RCC 7860 (cell line): ENCODE measurements around the gene NHP2.
"Not testable (repeated sequence)": the region's sequence is repeated elsewhere in the genome, so short reads cannot be mapped to it uniquely, and the experiment has no call there.

Source experiments
- DNase-seq: peaks from one replicate; pipeline ENCODE4 v3.0.0-alpha.2; 2015; ENCODE audit warnings: low spot score
- FAIRE-seq: peaks from 2 replicates; lab custom pipeline; 2012; peaks lifted over from hg19 to GRCh38; lab: Jason Lieb, UNC

The NHP2 gene

GRCh38 chr5:178131446-178131996 lies 22.2 kb downstream of the NHP2 start:
- DNase-seq (no peak), FAIRE-seq (no peak)

GRCh38 chr5:178130576-178131445 lies 22.9 kb downstream of the NHP2 start, which contains the start of gene RMND5B:
Gene RMND5B, plus strand, starts transcription at chr5:178131014. Its CDS starts 7,106 bp downstream, at chr5:178138120.
- FAIRE-seq (no peak), DNase-seq (peak; percentile 60)

GRCh38 chr5:178130234-178130575 lies 23.5 kb downstream of the NHP2 start:
- FAIRE-seq, DNase-seq: not testable (repeated sequence)

- DNase-seq (no peak), FAIRE-seq (no peak)
These were observed 24.4 kb downstream of the NHP2 start for GRCh38 chr5:178129296-178129695.

GRCh38 chr5:178127300-178128009 lies 26.2 kb downstream of the NHP2 start:
- FAIRE-seq, DNase-seq: not testable (repeated sequence)

GRCh38 chr5:178126556-178126955 lies 27.1 kb downstream of the NHP2 start:
- FAIRE-seq (no peak), DNase-seq (no peak)

GRCh38 chr5:178125253-178125906 lies 28.3 kb downstream of the NHP2 start:
- DNase-seq (no peak), FAIRE-seq (no peak)

GRCh38 chr5:178123966-178124925 lies 29.4 kb downstream of the NHP2 start:
- no peak for FAIRE-seq

GRCh38 chr5:178123094-178123965 lies 30.4 kb downstream of the NHP2 start:
- DNase-seq (no peak), FAIRE-seq (no peak)

More at GRCh38 chr5:178123966-178124925, 29.4 kb downstream of the NHP2 start:
- DNase-seq = no peak

GRCh38 chr5:178122346-178122745 lies 31.3 kb downstream of the NHP2 start:
- no peak for FAIRE-seq

GRCh38 chr5:178121391-178122276 lies 32.1 kb downstream of the NHP2 start:
- FAIRE-seq (no peak), DNase-seq (no peak)

More at GRCh38 chr5:178122346-178122745, 31.3 kb downstream of the NHP2 start:
- no peak for DNase-seq

- peak; percentile 42 for DNase-seq
- no peak for FAIRE-seq
These were observed 32.9 kb downstream of the NHP2 start for GRCh38 chr5:178120607-178121357.

GRCh38 chr5:178119915-178120606 lies 33.6 kb downstream of the NHP2 start:
- no peak for FAIRE-seq
- no peak for DNase-seq

- no peak for DNase-seq
These were observed 35.6 kb downstream of the NHP2 start for GRCh38 chr5:178117923-178118701.

GRCh38 chr5:178116143-178116885 lies 37.4 kb downstream of the NHP2 start:
- DNase-seq (no peak), FAIRE-seq (no peak)

More at GRCh38 chr5:178117923-178118701, 35.6 kb downstream of the NHP2 start:
- FAIRE-seq = no peak
